OCI-LY7 (cell line): ENCODE measurements around the gene EED. TPM values are rescaled to one million over a fixed set of nuclear protein-coding genes. Genes with fewer than 3 reads are reported as not detected.

Experiments
- BruUV-seq: library from RNA; stranded (reverse); fragments of 400-500 nt; replicated peaks from 2 replicates; lab custom pipeline; 2021; lab: Mats Ljungman, UMichigan
- CTCF ChIA-PET: fragments of 300-600 bp; sonication (Branson Sonifier 250); formaldehyde crosslinking; loops from one replicate; lab custom pipeline; 2022; ENCODE audit warnings: antibody characterized with exemption; ENCODE audit not compliant: unreplicated experiment; lab: Charles Lee
- POLR2A ChIA-PET: fragments of 300-600 bp; sonication (Branson Sonifier 250); formaldehyde crosslinking; loops from one replicate; lab custom pipeline; 2022; ENCODE audit warnings: antibody characterized with exemption; lab: Charles Lee
- DNase-seq: peaks from one replicate; pipeline ENCODE4 v3.0.0-alpha.2; 2015; ENCODE audit warnings: low spot score
- H2AFZ ChIP-seq: fragments of 200-600 bp; sonication (generic), shearing (Covaris generic); 2 replicates; pipeline ENCODE4 v1.6.1; 2014; ENCODE audit warnings: mild to moderate bottlenecking, antibody characterized with exemption, low read length, moderate library complexity
- H3K27ac ChIP-seq: fragments of 200-600 bp; sonication (generic); 2 replicates; pipeline ENCODE4 v1.5.1; 2014; ENCODE audit warnings: mixed run types, low read depth, mild to moderate bottlenecking, moderate library complexity, low read length, inconsistent platforms; ENCODE audit not compliant: poor library complexity, severe bottlenecking
- H3K36me3 ChIP-seq: fragments of 200-600 bp; sonication (generic); 2 replicates; pipeline ENCODE4 v1.6.1; 2014; ENCODE audit warnings: mild to moderate bottlenecking, antibody characterized with exemption, low read length, moderate library complexity, mixed read lengths; ENCODE audit not compliant: insufficient read depth
- H3K4me1 ChIP-seq: fragments of 200-600 bp; sonication (generic); 2 replicates; pipeline ENCODE4 v1.5.1; 2014; ENCODE audit warnings: mild to moderate bottlenecking, low read length; ENCODE audit not compliant: insufficient read depth, poor library complexity, severe bottlenecking
- H3K4me2 ChIP-seq: fragments of 200-600 bp; sonication (generic); 2 replicates; pipeline ENCODE4 v1.6.1; 2014; ENCODE audit warnings: mild to moderate bottlenecking, low read length
- H3K4me3 ChIP-seq: fragments of 200-600 bp; sonication (generic); 2 replicates; pipeline ENCODE4 v1.5.1; 2014; ENCODE audit warnings: mild to moderate bottlenecking, low read depth, low read length; ENCODE audit not compliant: poor library complexity, severe bottlenecking
- H3K79me2 ChIP-seq: fragments of 200-600 bp; sonication (generic); 2 replicates; pipeline ENCODE4 v1.6.1; 2016; ENCODE audit warnings: low read depth, mild to moderate bottlenecking, low read length, moderate library complexity, mixed read lengths; ENCODE audit not compliant: insufficient read depth
- H3K9me2 ChIP-seq: fragments of 200-600 bp; sonication (generic); 2 replicates; pipeline ENCODE4 v1.6.1; 2016; ENCODE audit warnings: mild to moderate bottlenecking, low read length, mixed read lengths; ENCODE audit not compliant: insufficient read depth
- H3K9me3 ChIP-seq: fragments of 200-600 bp; sonication (generic); 2 replicates; pipeline ENCODE4 v1.6.1; 2014; ENCODE audit warnings: mild to moderate bottlenecking, mixed run types, low read length, mixed read lengths
- H4K20me1 ChIP-seq: fragments of 200-600 bp; sonication (generic); 2 replicates; pipeline ENCODE4 v1.6.1; 2014; ENCODE audit warnings: mild to moderate bottlenecking, antibody characterized with exemption, low read length, moderate library complexity, mixed read lengths; ENCODE audit not compliant: insufficient read depth
- CTCF ChIP-seq: fragments of 200-600 bp; sonication (generic); conservative IDR thresholded peaks from 2 replicates; pipeline ENCODE4 v1.5.1; 2014; ENCODE audit warnings: mild to moderate bottlenecking, antibody characterized with exemption, low read length, moderate library complexity, mixed read lengths
- EZH2phosphoT487 ChIP-seq: fragments of 200-600 bp; sonication (generic); IDR thresholded peaks from 2 replicates; pipeline ENCODE4 v1.6.1; 2018; ENCODE audit warnings: low read depth, borderline replicate concordance, mild to moderate bottlenecking, mixed run types, antibody characterized with exemption, low read length, moderate library complexity, mixed read lengths
- intact Hi-C: fragments of 100-400 bp; cut with micrococcal nuclease; formaldehyde crosslinking; loops from one replicate; pipeline ENCODE4 v1.10.0; 2022; ENCODE audit not compliant: unreplicated experiment
- total RNA-seq, 2 experiments: library from RNA; depleted of rRNA in 1 of 2; stranded (reverse); fragments of >200 nt in 1 of 2; shearing (Covaris generic) in 1 of 2; gene quantifications; 2 replicates each; pipeline ENCODE4 v1.2.3, GENCODE V29; 2014 to 2022

The EED gene
- total RNA-seq, 2 experiments from 2014 or later = 25.2 to 40.2 TPM

GRCh38 chr11:86196085-86196696 is 48.4 kb upstream of the EED start:
- H3K27ac ChIP-seq = no peak overlapping the region
- POLR2A ChIA-PET = interaction anchor here (0.6 to 1.1 kb wide), 4 partner anchors 241 to 885 kb away, joined by 3 to 7 read pairs (median 3); no protein-coding TSS in a partner anchor
- H3K79me2 ChIP-seq = no peaks in the 10 kb centered on the region
- peaks cover 25% of the 10 kb centered on the region for H3K4me1 ChIP-seq
- no peak overlapping the region for H3K4me2 ChIP-seq
- TF ChIP-seq EZH2phosphoT487 = no peak
- no peak for TF ChIP-seq CTCF
- no peak overlapping the region for H3K4me3 ChIP-seq
- CTCF ChIA-PET = no interaction called here
- H3K9me2 ChIP-seq = no peaks in the 10 kb centered on the region
- DNase-seq = no peak
- H2AFZ ChIP-seq = no peak overlapping the region
- H3K36me3 ChIP-seq = no peaks in the 10 kb centered on the region
- no TSS peak for BruUV-seq
- no peaks in the 10 kb centered on the region for H4K20me1 ChIP-seq
- H3K9me3 ChIP-seq = no peaks in the 10 kb centered on the region
- intact Hi-C loops = no loop called here

- no peak for TF ChIP-seq EZH2phosphoT487
- TF ChIP-seq CTCF = no peak
- no TSS peak for BruUV-seq
- Histone ChIP-seq H3K36me3 (no peaks in the 10 kb centered on the region), H3K79me2 (no peaks in the 10 kb centered on the region), H3K9me2 (no peaks in the 10 kb centered on the region), H3K4me1 (peaks cover 31% of the 10 kb centered on the region), H4K20me1 (no peaks in the 10 kb centered on the region), H3K4me2 (no peak overlapping the region), H3K4me3 (no peak overlapping the region), H3K9me3 (no peaks in the 10 kb centered on the region), H2AFZ (no peak overlapping the region), H3K27ac (no peak overlapping the region)
- no peak for DNase-seq
- intact Hi-C loops = no loop called here
- CTCF ChIA-PET = no interaction called here
- POLR2A ChIA-PET = interaction anchor here (1.1 kb wide), 1 partner anchor 309 kb away, joined by 7 read pairs; no protein-coding TSS in a partner anchor
Measured at GRCh38 chr11:86196913-86197312, 47.6 kb upstream of the EED start.

DNA sequence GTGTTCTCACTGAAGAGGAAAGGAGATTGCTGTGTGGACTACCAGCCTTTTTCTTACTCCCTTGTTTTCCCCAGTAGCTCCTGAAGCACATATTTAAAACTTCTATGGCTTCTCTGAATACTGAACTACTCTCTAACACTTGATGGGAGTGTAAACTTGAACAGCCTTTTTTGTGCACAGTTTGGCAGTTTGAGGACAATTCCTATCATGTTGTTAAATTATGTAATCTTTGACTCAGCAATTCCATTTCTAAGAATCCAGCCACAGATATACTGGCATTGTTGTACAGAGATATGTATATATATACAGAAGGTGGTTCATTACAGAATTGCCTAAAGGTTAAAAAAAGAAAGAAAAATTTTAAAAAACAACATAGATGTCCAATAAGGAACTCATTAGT is 47.1 kb upstream of the EED start:
- Histone ChIP-seq H3K4me1 (peaks cover 28% of the 10 kb centered on the region), H3K4me3 (no peak overlapping the region), H3K79me2 (no peaks in the 10 kb centered on the region), H3K36me3 (no peaks in the 10 kb centered on the region), H3K9me3 (no peaks in the 10 kb centered on the region), H2AFZ (no peak overlapping the region), H3K9me2 (no peaks in the 10 kb centered on the region), H3K4me2 (no peak overlapping the region), H3K27ac (no peak overlapping the region), H4K20me1 (no peaks in the 10 kb centered on the region)
- ChIA-PET POLR2A (no interaction called here), CTCF (no interaction called here)
- intact Hi-C loops = no loop called here
- no peak for DNase-seq
- no TSS peak for BruUV-seq
- TF ChIP-seq CTCF (no peak), EZH2phosphoT487 (no peak)
